Activated CD8-positive, alpha-beta memory T cell treated with anti-CD3 and anti-CD28 coated beads, Interleukin-2, amount 50 U/mL, for 4 hours (primary cell): ENCODE results near the gene RHAG.
"Not testable (repeated sequence)": the region's sequence is repeated elsewhere in the genome, so short reads cannot be mapped to it uniquely, and the experiment has no call there.

Experiments used
- DNase-seq: peaks from one replicate; pipeline ENCODE4 v3.0.0-alpha.2; 2020

Gene RHAG

GRCh38 chr6:49636713-49637349 is at the start of gene RHAG:
TSS of gene RHAG (minus strand) at chr6:49636839. CDS start at chr6:49636812, 27 bp downstream.
- no peak for DNase-seq

- DNase-seq: no peak
Observed at GRCh38 chr6:49676671-49677281, 40.1 kb upstream of the RHAG start.

- no peak for DNase-seq
Observed at GRCh38 chr6:49675816-49676215, 39.2 kb upstream of the RHAG start.

GRCh38 chr6:49668083-49668511 is 31.5 kb upstream of the RHAG start:
- DNase-seq: no peak

GRCh38 chr6:49666930-49667757 is 30.5 kb upstream of the RHAG start:
- DNase-seq: no peak

- no peak for DNase-seq
Observed at GRCh38 chr6:49666480-49666879, 29.8 kb upstream of the RHAG start.

- no peak for DNase-seq
Observed at GRCh38 chr6:49664817-49665216, 28.2 kb upstream of the RHAG start.

- DNase-seq: not testable (repeated sequence)
Observed at GRCh38 chr6:49664054-49664453, 27.4 kb upstream of the RHAG start.

GRCh38 chr6:49662892-49663261 is 26.2 kb upstream of the RHAG start:
- no peak for DNase-seq

- DNase-seq: no peak
Observed at GRCh38 chr6:49662231-49662891, 25.7 kb upstream of the RHAG start.

GRCh38 chr6:49653942-49654341 is 17.3 kb upstream of the RHAG start:
- no peak for DNase-seq

- DNase-seq: no peak
Observed at GRCh38 chr6:49653438-49653837, 16.8 kb upstream of the RHAG start.

- no peak for DNase-seq
Observed at GRCh38 chr6:49651239-49651638, 14.6 kb upstream of the RHAG start.

- DNase-seq: no peak
Observed at GRCh38 chr6:49649988-49650387, 13.3 kb upstream of the RHAG start.

- DNase-seq: no peak
Observed at GRCh38 chr6:49648036-49648435, 11.4 kb upstream of the RHAG start.

- DNase-seq: no peak
Observed at GRCh38 chr6:49647476-49647875, 10.8 kb upstream of the RHAG start.

GRCh38 chr6:49646942-49647341 is 10.3 kb upstream of the RHAG start:
- no peak for DNase-seq

GRCh38 chr6:49646130-49646824 is 9.6 kb upstream of the RHAG start:
- DNase-seq: no peak

GRCh38 chr6:49645139-49645538 is 8.5 kb upstream of the RHAG start:
- no peak for DNase-seq

GRCh38 chr6:49639177-49639817 is 2.7 kb upstream of the RHAG start:
- DNase-seq: no peak

GRCh38 chr6:49637350-49637731 is 702 bp upstream of the RHAG start:
- no peak for DNase-seq

GRCh38 chr6:49635978-49636712 is 494 bp downstream of the RHAG start:
- no peak for DNase-seq
